Neutrophil (primary cell): ENCODE measurements around the gene CUEDC2.
A peak's percentile ranks its signal among the peaks of the same experiment; 100 is the strongest.

ENCODE experiments used
- H3K27ac ChIP-seq: fragments of 200-600 bp; sonication (generic); 2 replicates; pipeline ENCODE4 v1.5.1; 2016; ENCODE audit warnings: mild to moderate bottlenecking, moderate library complexity
- H3K27me3 ChIP-seq: fragments of 200-600 bp; sonication (generic); 2 replicates; pipeline ENCODE4 v1.6.0; 2016; ENCODE audit warnings: mild to moderate bottlenecking
- H3K36me3 ChIP-seq: fragments of 200-600 bp; sonication (generic); 2 replicates; pipeline ENCODE4 v1.5.1; 2017
- H3K4me1 ChIP-seq, 2 experiments: fragments of 200-600 bp in 1 of 2; sonication (generic) in 1 of 2; 1 replicate in 1 of 2; 2 replicates in 1 of 2; pipeline versions ENCODE4 v1.5.1 to v1.6.1; 2013 to 2016; ENCODE audit warnings: low read depth in 1 of 2, low read length in 1 of 2, mild to moderate bottlenecking in 1 of 2, moderate library complexity in 1 of 2; ENCODE audit not compliant: control insufficient read depth in 1 of 2, insufficient read depth in 1 of 2
- H3K4me3 ChIP-seq, 2 experiments: fragments of 200-600 bp in 1 of 2; sonication (generic) in 1 of 2; 1 replicate in 1 of 2; 2 replicates in 1 of 2; pipeline ENCODE4 v1.5.1; 2013 to 2016; ENCODE audit warnings: low read depth in 1 of 2, low read length in 1 of 2, mild to moderate bottlenecking in 1 of 2, moderate library complexity in 1 of 2
- H3K9me3 ChIP-seq: fragments of 200-600 bp; sonication (generic); 2 replicates; pipeline ENCODE4 v1.5.1; 2016
- CTCF ChIP-seq: fragments of 200-600 bp; sonication (generic); IDR thresholded peaks from 2 replicates; pipeline ENCODE4 v1.5.1; 2016; ENCODE audit warnings: antibody characterized with exemption

The CUEDC2 gene

GRCh38 chr10:102396317-102396650 lies 36.1 kb downstream of the CUEDC2 start:
- Histone ChIP-seq H3K4me1 (peaks cover 39 to 42% of the 10 kb centered on the region in 2 experiments), H3K4me3 (peak overlapping the region; percentile 85 to 99), H3K27me3 (peaks cover 14% of the 10 kb centered on the region)

GRCh38 chr10:102395400-102396316 lies 36.7 kb downstream of the CUEDC2 start, which contains the start of gene NFKB2:
Gene NFKB2, plus strand, starts transcription at chr10:102395705. Its CDS starts 255 bp downstream, at chr10:102395960.
- Histone ChIP-seq H3K9me3 (no peaks in the 10 kb centered on the region), H3K27me3 (peaks cover 20% of the 10 kb centered on the region), H3K4me3 (peak within 1 kb of the TSS; percentile 85 to 99), H3K27ac (peak within 1 kb of the TSS; percentile 97), H3K4me1 (peaks cover 39 to 42% of the 10 kb centered on the region in 2 experiments), H3K36me3 (peaks cover 43% of the 10 kb centered on the region)
- peak; percentile 37 for TF ChIP-seq CTCF

More at GRCh38 chr10:102396317-102396650, 36.1 kb downstream of the CUEDC2 start:
- Histone ChIP-seq H3K9me3 (no peaks in the 10 kb centered on the region), H3K36me3 (peaks cover 49% of the 10 kb centered on the region), H3K27ac (peak overlapping the region; percentile 97)
- TF ChIP-seq CTCF, result no peak

- Histone ChIP-seq H3K27me3 (peaks cover 28% of the 10 kb centered on the region), H3K4me1 (peaks cover 36 to 42% of the 10 kb centered on the region in 2 experiments), H3K36me3 (peaks cover 35% of the 10 kb centered on the region), H3K9me3 (no peaks in the 10 kb centered on the region), H3K4me3 (peak overlapping the region; percentile 85 to 99), H3K27ac (peak overlapping the region; percentile 97)
- TF ChIP-seq CTCF, result no peak
These were observed 37.5 kb downstream of the CUEDC2 start for GRCh38 chr10:102394801-102395399.

- Histone ChIP-seq H3K4me3 (peak overlapping the region; percentile 85 to 99), H3K9me3 (no peaks in the 10 kb centered on the region), H3K27ac (peak overlapping the region; percentile 97), H3K4me1 (peaks cover 30 to 37% of the 10 kb centered on the region in 2 experiments), H3K27me3 (peaks cover 33% of the 10 kb centered on the region), H3K36me3 (peaks cover 29% of the 10 kb centered on the region)
- no peak for TF ChIP-seq CTCF
These were observed 38.1 kb downstream of the CUEDC2 start for GRCh38 chr10:102394079-102394800.

GRCh38 chr10:102393411-102394078 lies 38.8 kb downstream of the CUEDC2 start:
- TF ChIP-seq CTCF, result peak; percentile 95
- H3K36me3 ChIP-seq, result peaks cover 24% of the 10 kb centered on the region
- peaks cover 37% of the 10 kb centered on the region for H3K27me3 ChIP-seq
- H3K27ac ChIP-seq, result peak overlapping the region; percentile 97
- peaks cover 23 to 30% of the 10 kb centered on the region in 2 experiments for H3K4me1 ChIP-seq
- no peaks in the 10 kb centered on the region for H3K9me3 ChIP-seq
- peak overlapping the region; percentile 85 to 99 for H3K4me3 ChIP-seq
